ENCODE results near the gene ST3GAL3. TPM values are rescaled to one million over a fixed set of nuclear protein-coding genes. Genes with fewer than 3 reads are reported as not detected.

The ST3GAL3 gene
- total and polyA plus RNA-seq, 2 experiments from 2014 or later = 4.5 to 7.0 TPM

DNA sequence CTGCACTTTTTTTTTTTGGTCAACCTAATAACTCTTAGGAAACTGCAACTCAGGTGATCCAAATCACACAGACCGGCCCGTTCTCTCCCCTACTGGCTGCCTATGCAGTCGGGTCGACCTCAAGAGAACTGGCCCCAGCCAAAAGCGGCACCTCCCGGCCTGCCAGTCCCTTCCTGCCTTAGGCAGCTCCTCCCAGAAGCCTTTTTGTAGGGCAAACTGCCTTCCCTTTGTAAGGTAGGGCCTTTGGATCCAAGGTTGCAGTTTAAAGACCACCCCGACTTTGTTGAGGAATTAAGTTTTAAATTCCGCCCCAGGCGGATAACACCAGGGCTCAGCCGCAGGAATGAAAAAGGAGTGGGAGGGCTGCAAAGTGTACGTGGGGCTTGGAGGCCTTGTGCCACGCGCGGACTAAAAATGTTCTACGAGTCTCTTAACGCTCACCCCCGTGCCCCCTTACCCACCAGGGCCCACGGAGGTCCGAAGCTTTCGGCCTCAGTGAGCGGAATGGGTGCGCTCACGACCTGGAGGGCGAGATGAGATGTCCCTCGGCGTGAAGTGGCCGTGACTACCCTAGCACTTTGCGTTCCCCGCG lies 642 bp upstream of the ST3GAL3 start:
- DNase-seq (ENCODE audit: low spot score) = peak; percentile 84
- no peaks in the 10 kb centered on the region for H3K9me3 Mint-ChIP-seq
- H3K4me1 Mint-ChIP-seq = peaks cover 32% of the 10 kb centered on the region
- H4K20me1 ChIP-seq (replicated peaks; ENCODE audit: insufficient read depth) = peaks cover 34% of the 10 kb centered on the region
- no peaks in the 10 kb centered on the region for H3K27me3 ChIP-seq (ENCODE audit: insufficient read depth)
- H3K4me1 ChIP-seq (ENCODE audit: insufficient read depth) = peaks cover 11% of the 10 kb centered on the region; the same call in 1 of the 2 replicates
- TF ChIP-seq CREB1 (CRISPR knock-in tag; IDR thresholded peaks at IDR 0.05; ENCODE audit: low read depth) (no peak), EZH2 (IDR thresholded peaks at IDR 0.05; ENCODE audit: low read depth, unreplicated experiment) (no peak), NANOG (IDR thresholded peaks at IDR 0.05; ENCODE audit: borderline replicate concordance) (no peak), JUNB (IDR thresholded peaks at IDR 0.05; ENCODE audit: unreplicated experiment) (no peak), ZNF114 (CRISPR knock-in tag; IDR thresholded peaks at IDR 0.05) (no peak), ZNF331 (CRISPR knock-in tag; IDR thresholded peaks at IDR 0.05; ENCODE audit: low read depth) (no peak), EZH2phosphoT487 (IDR thresholded peaks at IDR 0.05; ENCODE audit: unreplicated experiment) (no peak), STAT1 (IDR thresholded peaks at IDR 0.05; ENCODE audit: unreplicated experiment) (no peak), POLR2AphosphoS5 (IDR thresholded peaks at IDR 0.05; ENCODE audit: low read depth) (no peak)
- TF ChIP-seq, protein P1, sequence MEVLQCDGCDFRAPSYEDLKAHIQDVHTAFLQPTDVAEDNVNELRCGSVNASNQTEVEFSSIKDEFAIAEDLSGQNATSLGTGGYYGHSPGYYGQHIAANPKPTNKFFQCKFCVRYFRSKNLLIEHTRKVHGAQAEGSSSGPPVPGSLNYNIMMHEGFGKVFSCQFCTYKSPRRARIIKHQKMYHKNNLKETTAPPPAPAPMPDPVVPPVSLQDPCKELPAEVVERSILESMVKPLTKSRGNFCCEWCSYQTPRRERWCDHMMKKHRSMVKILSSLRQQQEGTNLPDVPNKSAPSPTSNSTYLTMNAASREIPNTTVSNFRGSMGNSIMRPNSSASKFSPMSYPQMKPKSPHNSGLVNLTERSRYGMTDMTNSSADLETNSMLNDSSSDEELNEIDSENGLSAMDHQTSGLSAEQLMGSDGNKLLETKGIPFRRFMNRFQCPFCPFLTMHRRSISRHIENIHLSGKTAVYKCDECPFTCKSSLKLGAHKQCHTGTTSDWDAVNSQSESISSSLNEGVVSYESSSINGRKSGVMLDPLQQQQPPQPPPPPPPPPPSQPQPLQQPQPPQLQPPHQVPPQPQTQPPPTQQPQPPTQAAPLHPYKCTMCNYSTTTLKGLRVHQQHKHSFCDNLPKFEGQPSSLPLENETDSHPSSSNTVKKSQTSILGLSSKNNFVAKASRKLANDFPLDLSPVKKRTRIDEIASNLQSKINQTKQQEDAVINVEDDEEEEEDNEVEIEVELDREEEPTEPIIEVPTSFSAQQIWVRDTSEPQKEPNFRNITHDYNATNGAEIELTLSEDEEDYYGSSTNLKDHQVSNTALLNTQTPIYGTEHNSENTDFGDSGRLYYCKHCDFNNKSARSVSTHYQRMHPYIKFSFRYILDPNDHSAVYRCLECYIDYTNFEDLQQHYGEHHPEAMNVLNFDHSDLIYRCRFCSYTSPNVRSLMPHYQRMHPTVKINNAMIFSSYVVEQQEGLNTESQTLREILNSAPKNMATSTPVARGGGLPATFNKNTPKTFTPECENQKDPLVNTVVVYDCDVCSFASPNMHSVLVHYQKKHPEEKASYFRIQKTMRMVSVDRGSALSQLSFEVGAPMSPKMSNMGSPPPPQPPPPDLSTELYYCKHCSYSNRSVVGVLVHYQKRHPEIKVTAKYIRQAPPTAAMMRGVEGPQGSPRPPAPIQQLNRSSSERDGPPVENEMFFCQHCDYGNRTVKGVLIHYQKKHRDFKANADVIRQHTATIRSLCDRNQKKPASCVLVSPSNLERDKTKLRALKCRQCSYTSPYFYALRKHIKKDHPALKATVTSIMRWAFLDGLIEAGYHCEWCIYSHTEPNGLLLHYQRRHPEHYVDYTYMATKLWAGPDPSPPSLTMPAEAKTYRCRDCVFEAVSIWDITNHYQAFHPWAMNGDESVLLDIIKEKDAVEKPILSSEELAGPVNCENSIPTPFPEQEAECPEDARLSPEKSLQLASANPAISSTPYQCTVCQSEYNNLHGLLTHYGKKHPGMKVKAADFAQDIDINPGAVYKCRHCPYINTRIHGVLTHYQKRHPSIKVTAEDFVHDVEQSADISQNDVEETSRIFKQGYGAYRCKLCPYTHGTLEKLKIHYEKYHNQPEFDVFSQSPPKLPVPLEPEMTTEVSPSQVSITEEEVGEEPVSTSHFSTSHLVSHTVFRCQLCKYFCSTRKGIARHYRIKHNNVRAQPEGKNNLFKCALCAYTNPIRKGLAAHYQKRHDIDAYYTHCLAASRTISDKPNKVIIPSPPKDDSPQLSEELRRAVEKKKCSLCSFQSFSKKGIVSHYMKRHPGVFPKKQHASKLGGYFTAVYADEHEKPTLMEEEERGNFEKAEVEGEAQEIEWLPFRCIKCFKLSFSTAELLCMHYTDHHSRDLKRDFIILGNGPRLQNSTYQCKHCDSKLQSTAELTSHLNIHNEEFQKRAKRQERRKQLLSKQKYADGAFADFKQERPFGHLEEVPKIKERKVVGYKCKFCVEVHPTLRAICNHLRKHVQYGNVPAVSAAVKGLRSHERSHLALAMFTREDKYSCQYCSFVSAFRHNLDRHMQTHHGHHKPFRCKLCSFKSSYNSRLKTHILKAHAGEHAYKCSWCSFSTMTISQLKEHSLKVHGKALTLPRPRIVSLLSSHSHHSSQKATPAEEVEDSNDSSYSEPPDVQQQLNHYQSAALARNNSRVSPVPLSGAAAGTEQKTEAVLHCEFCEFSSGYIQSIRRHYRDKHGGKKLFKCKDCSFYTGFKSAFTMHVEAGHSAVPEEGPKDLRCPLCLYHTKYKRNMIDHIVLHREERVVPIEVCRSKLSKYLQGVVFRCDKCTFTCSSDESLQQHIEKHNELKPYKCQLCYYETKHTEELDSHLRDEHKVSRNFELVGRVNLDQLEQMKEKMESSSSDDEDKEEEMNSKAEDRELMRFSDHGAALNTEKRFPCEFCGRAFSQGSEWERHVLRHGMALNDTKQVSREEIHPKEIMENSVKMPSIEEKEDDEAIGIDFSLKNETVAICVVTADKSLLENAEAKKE (CRISPR knock-in tag; IDR thresholded peaks at IDR 0.05) = no peak
- TF ChIP-seq, protein P2, sequence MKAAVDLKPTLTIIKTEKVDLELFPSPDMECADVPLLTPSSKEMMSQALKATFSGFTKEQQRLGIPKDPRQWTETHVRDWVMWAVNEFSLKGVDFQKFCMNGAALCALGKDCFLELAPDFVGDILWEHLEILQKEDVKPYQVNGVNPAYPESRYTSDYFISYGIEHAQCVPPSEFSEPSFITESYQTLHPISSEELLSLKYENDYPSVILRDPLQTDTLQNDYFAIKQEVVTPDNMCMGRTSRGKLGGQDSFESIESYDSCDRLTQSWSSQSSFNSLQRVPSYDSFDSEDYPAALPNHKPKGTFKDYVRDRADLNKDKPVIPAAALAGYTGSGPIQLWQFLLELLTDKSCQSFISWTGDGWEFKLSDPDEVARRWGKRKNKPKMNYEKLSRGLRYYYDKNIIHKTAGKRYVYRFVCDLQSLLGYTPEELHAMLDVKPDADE (IDR thresholded peaks at IDR 0.05) = no peak
- TF ChIP-seq, protein P3, sequence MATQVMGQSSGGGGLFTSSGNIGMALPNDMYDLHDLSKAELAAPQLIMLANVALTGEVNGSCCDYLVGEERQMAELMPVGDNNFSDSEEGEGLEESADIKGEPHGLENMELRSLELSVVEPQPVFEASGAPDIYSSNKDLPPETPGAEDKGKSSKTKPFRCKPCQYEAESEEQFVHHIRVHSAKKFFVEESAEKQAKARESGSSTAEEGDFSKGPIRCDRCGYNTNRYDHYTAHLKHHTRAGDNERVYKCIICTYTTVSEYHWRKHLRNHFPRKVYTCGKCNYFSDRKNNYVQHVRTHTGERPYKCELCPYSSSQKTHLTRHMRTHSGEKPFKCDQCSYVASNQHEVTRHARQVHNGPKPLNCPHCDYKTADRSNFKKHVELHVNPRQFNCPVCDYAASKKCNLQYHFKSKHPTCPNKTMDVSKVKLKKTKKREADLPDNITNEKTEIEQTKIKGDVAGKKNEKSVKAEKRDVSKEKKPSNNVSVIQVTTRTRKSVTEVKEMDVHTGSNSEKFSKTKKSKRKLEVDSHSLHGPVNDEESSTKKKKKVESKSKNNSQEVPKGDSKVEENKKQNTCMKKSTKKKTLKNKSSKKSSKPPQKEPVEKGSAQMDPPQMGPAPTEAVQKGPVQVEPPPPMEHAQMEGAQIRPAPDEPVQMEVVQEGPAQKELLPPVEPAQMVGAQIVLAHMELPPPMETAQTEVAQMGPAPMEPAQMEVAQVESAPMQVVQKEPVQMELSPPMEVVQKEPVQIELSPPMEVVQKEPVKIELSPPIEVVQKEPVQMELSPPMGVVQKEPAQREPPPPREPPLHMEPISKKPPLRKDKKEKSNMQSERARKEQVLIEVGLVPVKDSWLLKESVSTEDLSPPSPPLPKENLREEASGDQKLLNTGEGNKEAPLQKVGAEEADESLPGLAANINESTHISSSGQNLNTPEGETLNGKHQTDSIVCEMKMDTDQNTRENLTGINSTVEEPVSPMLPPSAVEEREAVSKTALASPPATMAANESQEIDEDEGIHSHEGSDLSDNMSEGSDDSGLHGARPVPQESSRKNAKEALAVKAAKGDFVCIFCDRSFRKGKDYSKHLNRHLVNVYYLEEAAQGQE (IDR thresholded peaks at IDR 0.05; ENCODE audit: unreplicated experiment) = no peak
- TF ChIP-seq, protein P4, sequence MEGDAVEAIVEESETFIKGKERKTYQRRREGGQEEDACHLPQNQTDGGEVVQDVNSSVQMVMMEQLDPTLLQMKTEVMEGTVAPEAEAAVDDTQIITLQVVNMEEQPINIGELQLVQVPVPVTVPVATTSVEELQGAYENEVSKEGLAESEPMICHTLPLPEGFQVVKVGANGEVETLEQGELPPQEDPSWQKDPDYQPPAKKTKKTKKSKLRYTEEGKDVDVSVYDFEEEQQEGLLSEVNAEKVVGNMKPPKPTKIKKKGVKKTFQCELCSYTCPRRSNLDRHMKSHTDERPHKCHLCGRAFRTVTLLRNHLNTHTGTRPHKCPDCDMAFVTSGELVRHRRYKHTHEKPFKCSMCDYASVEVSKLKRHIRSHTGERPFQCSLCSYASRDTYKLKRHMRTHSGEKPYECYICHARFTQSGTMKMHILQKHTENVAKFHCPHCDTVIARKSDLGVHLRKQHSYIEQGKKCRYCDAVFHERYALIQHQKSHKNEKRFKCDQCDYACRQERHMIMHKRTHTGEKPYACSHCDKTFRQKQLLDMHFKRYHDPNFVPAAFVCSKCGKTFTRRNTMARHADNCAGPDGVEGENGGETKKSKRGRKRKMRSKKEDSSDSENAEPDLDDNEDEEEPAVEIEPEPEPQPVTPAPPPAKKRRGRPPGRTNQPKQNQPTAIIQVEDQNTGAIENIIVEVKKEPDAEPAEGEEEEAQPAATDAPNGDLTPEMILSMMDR (conservative IDR thresholded peaks at IDR 0.05; ENCODE audit: low read depth in 2 of 2) = no peak
- peak; percentile 66 for ATAC-seq
- peaks cover 9% of the 10 kb centered on the region for H3K79me2 ChIP-seq (replicated peaks; ENCODE audit: insufficient read depth)
- H3K27ac ChIP-seq (ENCODE audit: low read depth) = peak overlapping the region; percentile 79
- peak overlapping the region; percentile 85 for H3K4me3 Mint-ChIP-seq
- peak overlapping the region; percentile 94 for H3K4me2 ChIP-seq
- H3K36me3 Mint-ChIP-seq (ENCODE audit: low read depth) = peaks cover 38% of the 10 kb centered on the region
- no peaks in the 10 kb centered on the region for H3K9me2 ChIP-seq (ENCODE audit: insufficient read depth)
- H3K27me3 Mint-ChIP-seq (ENCODE audit: insufficient read depth, low read depth, poor library complexity) = peaks cover 17% of the 10 kb centered on the region
- peaks cover 43% of the 10 kb centered on the region for H3F3A ChIP-seq (replicated peaks; ENCODE audit: low read depth)
- peaks cover 34% of the 10 kb centered on the region for H3K36me3 ChIP-seq (ENCODE audit: insufficient read depth)
- peak overlapping the region; percentile 92 for H3K4me3 ChIP-seq
- peak overlapping the region; percentile 92 for H3K27ac Mint-ChIP-seq
- H2AFZ ChIP-seq = no peak overlapping the region

Data from GM23338 (cell line).